ENCODE measurements around the gene VAX1. TPM values are rescaled to one million over a fixed set of nuclear protein-coding genes. Genes with fewer than 3 reads are reported as not detected.

The VAX1 gene
- polyA plus RNA-seq, 1 experiment: 0.23 TPM

DNA sequence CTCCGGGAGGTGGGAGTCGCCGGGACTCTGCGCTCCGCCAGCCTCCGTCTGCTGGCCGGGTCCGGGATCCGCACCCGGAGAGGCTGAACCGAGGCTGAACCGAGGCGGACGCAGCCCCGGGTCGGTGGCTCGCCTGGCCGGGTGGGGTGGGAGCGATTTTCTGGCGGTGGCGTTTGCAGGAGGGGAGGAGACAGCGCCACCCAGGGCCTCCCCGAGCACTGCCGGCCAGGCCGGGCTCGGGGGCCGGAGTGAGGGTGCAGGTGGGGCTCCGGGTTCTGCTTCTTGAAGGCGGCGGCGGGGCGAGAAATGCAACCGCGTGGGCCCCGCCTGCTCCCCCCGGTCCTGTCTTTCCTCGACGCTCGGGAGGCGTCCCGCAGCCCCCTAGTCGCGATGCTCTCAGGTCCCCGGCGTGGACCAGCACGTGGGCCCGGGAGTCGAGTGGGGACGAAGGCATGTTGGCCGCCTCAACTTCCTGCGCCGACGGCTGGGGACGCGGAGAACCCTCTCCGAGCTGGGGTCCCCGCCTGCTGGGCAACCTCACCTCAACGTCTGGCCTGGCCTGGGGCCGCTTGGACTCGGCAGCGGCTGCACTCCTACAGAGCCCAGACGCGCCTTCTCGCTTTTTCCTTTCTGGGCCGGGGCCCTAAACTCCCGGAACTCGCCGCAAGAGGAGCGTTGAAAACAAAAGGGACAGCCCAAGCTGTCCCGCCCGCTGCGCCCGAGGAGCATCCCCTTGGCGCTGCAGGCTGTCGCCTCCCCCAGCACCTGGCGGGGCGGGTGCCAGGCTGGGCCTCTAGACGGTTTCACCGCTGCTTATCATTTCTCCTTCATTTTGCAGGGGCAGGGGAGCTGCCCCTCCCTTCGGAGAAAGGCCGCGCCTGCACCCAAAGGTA, 25.2 kb upstream of the VAX1 start:
- ChIA-PET CTCF (interaction anchor here (1.0 to 26.5 kb wide), 4 partner anchors 12 to 481 kb away, joined by 3 to 736 read pairs (median 5); no protein-coding TSS in a partner anchor), POLR2A (no interaction called here)
- Histone ChIP-seq H3K36me3 (ENCODE audit: control insufficient read depth, insufficient read depth, low read length) (no peaks in the 10 kb centered on the region), H3K4me3 (ENCODE audit: low read depth, low read length) (peak overlapping the region; percentile 12; the same call in 1 of the 2 replicates), H3K27me3 (ENCODE audit: control insufficient read depth, insufficient read depth, low read length) (peaks cover 32% of the 10 kb centered on the region)
- TF ChIP-seq, protein P1, sequence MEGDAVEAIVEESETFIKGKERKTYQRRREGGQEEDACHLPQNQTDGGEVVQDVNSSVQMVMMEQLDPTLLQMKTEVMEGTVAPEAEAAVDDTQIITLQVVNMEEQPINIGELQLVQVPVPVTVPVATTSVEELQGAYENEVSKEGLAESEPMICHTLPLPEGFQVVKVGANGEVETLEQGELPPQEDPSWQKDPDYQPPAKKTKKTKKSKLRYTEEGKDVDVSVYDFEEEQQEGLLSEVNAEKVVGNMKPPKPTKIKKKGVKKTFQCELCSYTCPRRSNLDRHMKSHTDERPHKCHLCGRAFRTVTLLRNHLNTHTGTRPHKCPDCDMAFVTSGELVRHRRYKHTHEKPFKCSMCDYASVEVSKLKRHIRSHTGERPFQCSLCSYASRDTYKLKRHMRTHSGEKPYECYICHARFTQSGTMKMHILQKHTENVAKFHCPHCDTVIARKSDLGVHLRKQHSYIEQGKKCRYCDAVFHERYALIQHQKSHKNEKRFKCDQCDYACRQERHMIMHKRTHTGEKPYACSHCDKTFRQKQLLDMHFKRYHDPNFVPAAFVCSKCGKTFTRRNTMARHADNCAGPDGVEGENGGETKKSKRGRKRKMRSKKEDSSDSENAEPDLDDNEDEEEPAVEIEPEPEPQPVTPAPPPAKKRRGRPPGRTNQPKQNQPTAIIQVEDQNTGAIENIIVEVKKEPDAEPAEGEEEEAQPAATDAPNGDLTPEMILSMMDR (IDR thresholded peaks at IDR 0.05; ENCODE audit: insufficient read depth, low read depth, low read length): peak; percentile 30; the same call in 1 of the 2 replicates
- DNase-seq (ENCODE audit: low read depth): no peak

GRCh38 chr10:117162093-117163060, 24.3 kb upstream of the VAX1 start:
- peak overlapping the region; percentile 12; the same call in 1 of the 2 replicates for H3K4me3 ChIP-seq (ENCODE audit: low read depth, low read length)
- H3K36me3 ChIP-seq (ENCODE audit: control insufficient read depth, insufficient read depth, low read length): no peaks in the 10 kb centered on the region
- TF ChIP-seq, protein P1 (IDR thresholded peaks at IDR 0.05; ENCODE audit: insufficient read depth, low read depth, low read length): no peak
- H3K27me3 ChIP-seq (ENCODE audit: control insufficient read depth, insufficient read depth, low read length): peaks cover 32% of the 10 kb centered on the region
- ChIA-PET CTCF (interaction anchor here (1.5 to 26.5 kb wide), 2 partner anchors 12 to 363 kb away, joined by 7 to 736 read pairs; no protein-coding TSS in a partner anchor), POLR2A (no interaction called here)
- DNase-seq (ENCODE audit: low read depth): no peak

DNA sequence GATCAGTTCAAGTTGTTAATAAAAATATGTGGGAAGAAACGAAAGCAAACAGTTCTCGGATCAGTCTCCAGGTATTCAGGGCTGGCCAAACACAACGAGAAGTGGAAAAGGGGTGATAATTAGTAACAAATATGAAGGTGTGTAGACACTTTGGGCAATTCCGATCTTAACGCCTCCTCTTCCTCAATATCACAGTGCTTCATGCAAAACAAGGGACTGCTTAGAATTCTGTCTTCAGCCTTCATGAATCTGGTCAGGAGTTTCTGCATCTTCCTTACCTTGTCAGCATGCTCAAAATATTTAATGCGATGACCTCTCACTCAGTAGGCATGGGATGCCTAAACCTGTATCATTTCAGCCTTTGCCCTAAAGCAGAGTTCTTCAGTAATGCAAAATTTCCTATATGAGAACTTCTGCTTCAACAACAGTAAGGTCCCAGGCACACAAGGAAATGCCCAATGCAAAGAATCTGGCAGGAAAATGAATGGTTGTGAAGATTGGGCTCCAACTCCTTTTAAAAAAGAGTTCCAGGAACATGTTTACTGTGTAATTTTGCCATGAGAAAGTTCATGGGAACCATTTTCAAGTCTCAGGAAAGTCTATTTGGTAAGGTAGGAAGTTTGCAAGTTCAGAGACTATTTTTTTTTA, 23.4 kb upstream of the VAX1 start:
- Histone ChIP-seq H3K27me3 (ENCODE audit: control insufficient read depth, insufficient read depth, low read length) (peaks cover 29% of the 10 kb centered on the region), H3K4me3 (ENCODE audit: low read depth, low read length) (no peak overlapping the region), H3K36me3 (ENCODE audit: control insufficient read depth, insufficient read depth, low read length) (no peaks in the 10 kb centered on the region)
- ChIA-PET CTCF (interaction anchor here (26.5 kb wide), 1 partner anchor 362 kb away, joined by 736 read pairs; no protein-coding TSS in a partner anchor), POLR2A (no interaction called here)
- TF ChIP-seq, protein P1 (IDR thresholded peaks at IDR 0.05; ENCODE audit: insufficient read depth, low read depth, low read length): no peak
- no peak for DNase-seq (ENCODE audit: low read depth)

DNA sequence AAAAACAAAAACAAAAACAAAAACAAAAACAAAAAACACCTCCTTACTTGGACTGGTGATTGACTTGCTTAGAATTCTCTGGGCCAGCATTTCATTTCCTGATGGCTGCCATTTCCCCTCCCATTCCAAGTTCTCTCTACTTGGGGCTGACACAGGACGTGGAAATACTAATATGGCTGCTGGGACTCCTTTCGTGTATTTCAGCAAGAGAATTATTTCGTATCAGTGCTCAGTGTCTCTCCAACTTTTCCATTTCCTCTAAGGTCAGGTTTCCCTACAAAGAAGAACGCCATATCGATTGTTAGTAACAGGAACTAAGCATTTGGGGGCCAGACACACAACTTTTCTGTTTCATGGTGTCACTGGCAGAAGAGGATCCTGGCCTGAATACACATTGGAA, 22.5 kb upstream of the VAX1 start:
- Histone ChIP-seq H3K27me3 (ENCODE audit: control insufficient read depth, insufficient read depth, low read length) (peaks cover 27% of the 10 kb centered on the region), H3K36me3 (ENCODE audit: control insufficient read depth, insufficient read depth, low read length) (no peaks in the 10 kb centered on the region), H3K4me3 (ENCODE audit: low read depth, low read length) (no peak overlapping the region)
- CTCF ChIA-PET: no interaction called here
- TF ChIP-seq, protein P1 (IDR thresholded peaks at IDR 0.05; ENCODE audit: insufficient read depth, low read depth, low read length): no peak
- no peak for DNase-seq (ENCODE audit: low read depth)
- POLR2A ChIA-PET: no interaction called here
